G401 (cell line): ENCODE data around the gene UCN3. TPM values are rescaled to one million over a fixed set of nuclear protein-coding genes. Genes with fewer than 3 reads are reported as not detected.
"Not testable (repeated sequence)": the region's sequence is repeated elsewhere in the genome, so short reads cannot be mapped to it uniquely, and the experiment has no call there.

Experiments used
- DNase-seq: peaks from one replicate; pipeline ENCODE4 v3.0.0-alpha.2; 2015; ENCODE audit warnings: low spot score
- in situ Hi-C: cut with HindIII; loops from 2 replicates; pipeline ENCODE4 v1.10.0; 2016; ENCODE audit warnings: low sequenced_read_pairs, mixed read lengths
- total RNA-seq: library from RNA; depleted of rRNA; stranded (reverse); fragments of >200 nt; shearing (Covaris generic); gene quantifications from 2 replicates; pipeline ENCODE4 v1.2.3, GENCODE V29; 2014; rRNA removed

Gene UCN3
- total RNA-seq, 1 experiment from 2014 or later: not detected

DNA sequence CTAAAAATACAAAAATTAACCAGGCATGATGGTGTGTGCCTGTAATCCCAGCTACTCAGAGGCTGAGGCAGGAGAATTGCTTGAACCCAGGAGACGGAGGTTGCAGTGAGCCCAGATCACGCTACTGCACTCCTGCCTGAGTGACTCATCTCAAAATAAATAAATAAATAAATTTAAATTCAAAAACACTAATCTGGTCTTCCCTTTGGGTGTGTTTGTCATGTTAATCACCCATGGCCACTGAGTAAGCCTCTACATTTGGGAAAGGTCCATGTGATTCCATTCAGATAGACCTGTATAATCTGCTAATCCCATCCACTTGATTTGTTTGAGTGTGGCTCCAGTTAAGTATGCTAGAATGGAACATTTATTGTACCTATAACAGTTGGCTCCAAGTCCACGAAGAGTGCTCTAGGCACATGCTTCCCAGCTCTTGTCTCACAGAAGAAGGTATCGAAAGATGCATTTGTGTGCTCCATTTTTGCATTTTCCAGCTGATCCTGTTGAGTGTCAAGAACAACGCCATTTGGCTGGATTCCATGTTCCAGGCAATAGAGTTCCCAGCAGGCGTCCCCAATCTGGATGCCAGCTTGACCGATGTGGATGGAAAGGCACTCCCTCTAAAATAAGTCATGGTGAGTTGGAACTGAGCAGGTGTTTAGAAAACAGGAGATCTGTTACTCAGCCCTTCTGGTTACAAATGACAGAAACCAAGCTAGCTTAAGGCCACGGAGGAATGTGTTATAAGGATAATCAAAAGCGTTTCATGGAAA is 35.9 kb downstream of the UCN3 start:
- in situ Hi-C loops: no loop called here

GRCh38 chr10:5402798-5403197 is 38.0 kb downstream of the UCN3 start:
- DNase-seq: no peak
- in situ Hi-C loops: no loop called here

More for the DNA sequence above, 35.9 kb downstream of the UCN3 start:
- DNase-seq: peak; percentile 55

GRCh38 chr10:5404208-5405041 is 39.7 kb downstream of the UCN3 start, which contains the start of gene TUBAL3:
TUBAL3 (minus strand) TSS chr10:5404828; CDS start chr10:5404792, 36 bp downstream.
- in situ Hi-C loops: no loop called here
- DNase-seq: no peak

GRCh38 chr10:5406918-5407317 is 42.2 kb downstream of the UCN3 start:
- in situ Hi-C loops: no loop called here
- no peak for DNase-seq

DNA sequence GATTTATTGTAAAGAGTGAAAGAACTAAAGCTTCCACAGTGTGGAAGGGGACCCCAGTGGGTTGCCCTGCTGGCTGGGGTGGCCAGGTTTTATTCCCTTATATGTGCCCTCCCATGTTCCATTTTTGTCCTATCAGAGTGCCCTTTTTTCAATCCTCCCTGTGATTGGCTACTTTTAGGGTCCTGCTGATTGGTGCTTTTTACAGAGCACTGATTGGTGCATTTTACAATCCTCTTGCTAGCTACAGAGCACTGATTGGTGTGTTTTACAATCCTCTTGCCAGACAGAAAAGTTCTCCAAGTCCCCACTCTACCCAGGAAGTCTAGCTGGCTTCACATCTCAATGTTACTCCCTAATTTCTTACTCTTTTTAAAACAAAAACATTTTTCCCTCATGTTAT is 46.0 kb downstream of the UCN3 start:
- DNase-seq, in situ Hi-C loops: not testable (repeated sequence)

GRCh38 chr10:5411941-5412276 is 47.1 kb downstream of the UCN3 start:
- DNase-seq: no peak

DNA sequence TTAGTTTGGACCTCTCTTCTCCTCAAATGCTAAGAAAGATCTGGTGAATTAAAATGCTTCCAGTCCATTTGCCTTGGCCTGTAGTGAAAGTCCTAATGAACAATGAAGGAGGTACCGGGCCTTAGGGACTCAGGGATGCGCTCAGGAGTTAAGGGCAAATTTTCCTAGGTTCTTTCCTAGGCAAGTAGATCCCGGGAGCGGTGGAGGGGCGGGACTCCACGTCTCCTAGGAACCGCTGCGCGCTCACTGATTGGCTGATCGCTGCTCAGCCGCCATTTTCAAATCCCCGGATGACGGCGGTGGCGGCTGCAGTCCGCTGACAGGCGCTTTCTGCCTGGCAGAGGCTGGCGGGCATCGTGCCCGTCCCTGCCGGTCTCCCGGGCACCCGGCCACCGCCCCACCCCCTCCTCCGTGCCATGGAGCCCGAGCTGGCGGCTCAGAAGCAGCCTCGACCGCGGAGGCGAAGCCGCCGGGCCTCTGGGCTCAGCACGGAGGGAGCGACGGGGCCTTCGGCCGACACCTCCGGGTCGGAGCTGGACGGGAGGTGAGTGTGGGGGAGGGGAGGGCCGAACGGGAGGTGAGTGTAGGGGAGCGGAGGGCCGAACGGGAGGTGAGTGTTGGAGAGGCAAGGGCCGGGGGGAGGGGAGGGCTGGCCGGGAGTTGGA is 47.6 kb downstream of the UCN3 start, which contains the start of gene NET1:
Gene NET1 (plus strand): TSS at position 281 of the 665 bp plus-strand sequence. CDS start 136 bp downstream, at position 417.
- in situ Hi-C loops: no loop called here
- DNase-seq: peak; percentile 96

More at GRCh38 chr10:5411941-5412276, 47.1 kb downstream of the UCN3 start:
- in situ Hi-C loops: no loop called here

DNA sequence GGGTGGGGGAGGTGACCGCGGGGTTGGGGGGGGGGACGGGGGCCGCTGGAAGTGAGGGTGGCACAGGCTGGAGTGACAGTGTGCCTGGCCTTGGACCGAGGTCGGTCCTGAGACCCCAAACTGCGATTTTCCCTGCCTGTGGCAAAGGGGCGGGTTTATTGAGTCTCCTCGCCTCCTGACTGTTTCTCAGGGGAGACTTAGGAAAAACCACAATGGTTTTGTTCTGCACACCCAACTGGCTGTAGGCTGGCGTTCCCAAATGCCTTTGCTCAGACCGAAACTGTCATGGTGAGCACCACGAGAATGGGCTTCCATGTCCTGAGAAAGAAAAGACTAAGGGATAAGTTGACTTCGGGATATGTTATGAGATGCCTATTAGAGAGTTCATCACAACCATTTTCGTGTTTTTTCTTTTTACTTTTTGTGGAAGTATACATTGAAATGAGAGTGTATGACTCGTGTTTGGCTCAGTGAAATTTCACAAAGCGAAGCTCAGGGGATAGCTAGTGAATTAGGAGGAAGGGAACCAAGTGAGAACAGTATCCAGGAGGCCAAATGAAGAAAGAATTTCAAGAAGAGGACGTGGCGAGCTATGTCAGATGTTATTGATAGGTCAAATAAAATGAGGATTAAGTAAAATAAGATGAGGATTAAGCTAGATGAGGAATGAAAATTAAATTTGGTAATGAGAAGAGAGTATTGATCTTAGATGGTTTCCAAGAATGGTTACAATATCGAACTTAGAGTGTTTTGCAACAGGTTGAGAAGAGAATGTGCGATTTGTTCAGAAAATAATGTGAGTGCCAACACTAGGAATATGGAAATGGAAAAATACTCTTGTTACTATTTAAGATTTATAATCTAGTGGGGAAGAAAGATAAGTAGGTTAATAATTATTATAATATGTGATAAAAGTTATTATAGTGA is 48.5 kb downstream of the UCN3 start:
- peak; percentile 75 for DNase-seq
- in situ Hi-C loops: no loop called here

DNA sequence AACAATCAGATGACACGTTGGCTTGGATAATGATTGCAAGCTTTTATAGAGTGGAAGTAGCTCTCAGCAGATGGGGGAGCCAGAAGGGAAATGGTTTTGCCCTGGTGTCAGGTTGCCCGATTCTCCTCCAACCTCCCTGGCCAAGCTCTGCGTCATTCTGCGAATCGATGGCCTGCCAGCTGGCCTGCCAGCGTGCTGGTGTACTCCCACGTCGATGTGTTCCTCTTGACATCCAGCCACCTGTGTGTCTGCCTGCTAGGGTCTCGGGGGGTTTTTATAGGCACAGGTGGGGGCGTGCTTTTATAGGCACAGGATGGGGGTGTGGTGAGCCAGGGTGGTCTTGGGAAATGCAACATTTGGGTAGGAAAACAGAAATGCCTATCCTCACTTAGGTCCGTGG is 52.2 kb downstream of the UCN3 start:
- in situ Hi-C loops: no loop called here

GRCh38 chr10:5418584-5418983 is 53.8 kb downstream of the UCN3 start:
- no peak for DNase-seq
- in situ Hi-C loops: no loop called here

More for the DNA sequence above, 52.2 kb downstream of the UCN3 start:
- peak; percentile 93 for DNase-seq

- DNase-seq: no peak
- in situ Hi-C loops: no loop called here
Measured at GRCh38 chr10:5419466-5420094, 54.8 kb downstream of the UCN3 start.

DNA sequence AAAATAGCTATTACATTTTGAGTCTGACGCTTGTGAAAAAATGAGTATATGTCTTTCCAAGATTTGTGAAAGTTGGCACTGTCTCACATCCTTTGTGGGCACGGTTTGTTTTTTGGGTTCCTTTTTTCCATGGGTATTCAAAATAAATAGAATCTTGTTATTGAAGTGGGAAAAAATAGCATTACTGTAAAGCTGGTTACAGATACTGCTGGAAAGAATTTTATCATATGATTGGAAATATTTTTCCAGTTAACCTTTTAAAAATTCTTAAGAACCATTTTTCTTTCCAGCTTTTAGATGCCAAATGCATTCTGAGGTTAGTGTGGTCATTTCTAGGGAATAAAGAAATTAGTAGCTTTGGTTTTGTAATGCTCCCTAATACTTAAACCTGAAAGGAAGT is 59.0 kb downstream of the UCN3 start:
- in situ Hi-C loops: no loop called here
- no peak for DNase-seq

Other genes starting within 250 kb of the UCN3 start
- not detected in 2 replicates for gene AKR1C8, start 179.8 kb upstream of the UCN3 start, total RNA-seq
- not detected in 2 replicates for gene AKR1C4, start 168.1 kb upstream of the UCN3 start, total RNA-seq
- gene TUBAL3, start 39.9 kb downstream of the UCN3 start, total RNA-seq: not detected in 2 replicates
- gene NET1, start 47.6 kb downstream of the UCN3 start, total RNA-seq: 32.5 and 42.2 TPM in 2 replicates
- not detected in 2 replicates for gene CALML5, start 134.6 kb downstream of the UCN3 start, total RNA-seq
- gene CALML3, start 160.0 kb downstream of the UCN3 start, total RNA-seq: not detected in 2 replicates